Measurements from ENCODE around the gene DNAH2. TPM values are rescaled to one million over a fixed set of nuclear protein-coding genes. Genes with fewer than 3 reads are reported as not detected.

The DNAH2 gene
- total and polyA plus RNA-seq, 4 experiments from 2014 or later: not detected

- intact Hi-C loops (cut with micrococcal nuclease): loop anchor here (10.0 kb wide), 1 partner anchor 611 kb away; the partner anchor contains the start of genes DVL2 and PHF23
- H3K27me3 ChIP-seq (ENCODE audit: insufficient read depth, low read length): no peaks in the 10 kb centered on the region
- H3K9me3 ChIP-seq (ENCODE audit: control insufficient read depth in 1 of 2, low read length in 2 of 2): no peaks in the 10 kb centered on the region
- H3K27ac Mint-ChIP-seq: peak overlapping the region in 6 of 7 donors; percentile 29 to 100 (median 85)
- DNase-seq: peak in 1 of 5 donors; percentile 43
- H3K4me3 Mint-ChIP-seq: peak overlapping the region in 1 of 8 donors; percentile 62
- H3K9me3 Mint-ChIP-seq: peaks cover 0 to 1% (median 0%) of the 10 kb centered on the region in 8 donors
- peaks cover 13 to 40% (median 26%) of the 10 kb centered on the region in 4 donors for H3K4me1 Mint-ChIP-seq
- peaks cover 3 to 58% of the 10 kb centered on the region in 2 donors for H3K36me3 Mint-ChIP-seq
- peaks cover 0 to 3% of the 10 kb centered on the region in 2 donors for H3K27me3 Mint-ChIP-seq
- peaks cover 24% of the 10 kb centered on the region for H3K4me1 ChIP-seq (ENCODE audit: insufficient read depth, low read length)
- ChIA-PET POLR2A (ENCODE audit: partially characterized antibody) (interaction anchor here (1.4 to 13.6 kb wide), 4 partner anchors 10 to 159 kb away, joined by 6 to 238 read pairs (median 28); partner anchors contain the start of genes CYB5D1, KDM6B, NAA38 and RNF227), CTCF (ENCODE audit: partially characterized antibody) (interaction anchor here (1.3 to 2.0 kb wide), 3 partner anchors 12 to 21 kb away, joined by 5 to 16 read pairs (median 5); partner anchors contain the start of gene KDM6B)
- H3K4me3 ChIP-seq (ENCODE audit: low read length in 2 of 2): no peak overlapping the region
- H3K27ac ChIP-seq (ENCODE audit: low read depth, low read length): no peak overlapping the region
- peaks cover 12% of the 10 kb centered on the region for H3K36me3 ChIP-seq (ENCODE audit: insufficient read depth, low read length)
Observed at GRCh38 chr17:7846063-7846735, 128.7 kb downstream of the DNAH2 start.

GRCh38 chr17:7846765-7847661 lies 129.5 kb downstream of the DNAH2 start:
- H3K4me1 ChIP-seq (ENCODE audit: insufficient read depth, low read length): peaks cover 27% of the 10 kb centered on the region
- no peaks in the 10 kb centered on the region for H3K9me3 ChIP-seq (ENCODE audit: control insufficient read depth in 1 of 2, low read length in 2 of 2)
- intact Hi-C loops (cut with micrococcal nuclease): loop anchor here (10.0 kb wide), 1 partner anchor 612 kb away; the partner anchor contains the start of genes DVL2 and PHF23
- peak in 1 of 5 donors; percentile 49 for DNase-seq
- ChIA-PET CTCF (ENCODE audit: partially characterized antibody) (interaction anchor here (0.7 to 6.1 kb wide), 2 partner anchors 12 to 143 kb away, joined by 3 to 65 read pairs; partner anchors contain the start of gene KDM6B), POLR2A (ENCODE audit: partially characterized antibody) (interaction anchor here (3.9 to 13.6 kb wide), 2 partner anchors 9 to 12 kb away, joined by 43 to 238 read pairs; partner anchors contain the start of genes CYB5D1, KDM6B, NAA38 and TMEM88)
- peaks cover 0 to 3% of the 10 kb centered on the region in 2 donors for H3K27me3 Mint-ChIP-seq
- H3K27ac Mint-ChIP-seq: peak overlapping the region in 3 of 7 donors; percentile 17 to 100 (median 81)
- H3K9me3 Mint-ChIP-seq: no peaks in the 10 kb centered on the region
- peaks cover 3 to 60% of the 10 kb centered on the region in 2 donors for H3K36me3 Mint-ChIP-seq
- peaks cover 12% of the 10 kb centered on the region for H3K36me3 ChIP-seq (ENCODE audit: insufficient read depth, low read length)
- peaks cover 17 to 44% (median 28%) of the 10 kb centered on the region in 4 donors for H3K4me1 Mint-ChIP-seq
- H3K27me3 ChIP-seq (ENCODE audit: insufficient read depth, low read length): no peaks in the 10 kb centered on the region
- no peak overlapping the region for H3K27ac ChIP-seq (ENCODE audit: low read depth, low read length)
- H3K4me3 ChIP-seq (ENCODE audit: low read length in 2 of 2): no peak overlapping the region
- peak overlapping the region in 1 of 8 donors; percentile 62 for H3K4me3 Mint-ChIP-seq

GRCh38 chr17:7848131-7848579 lies 130.6 kb downstream of the DNAH2 start:
- Mint-ChIP-seq H3K4me1 (peaks cover 17 to 40% (median 23%) of the 10 kb centered on the region in 4 donors), H3K36me3 (peaks cover 3 to 51% of the 10 kb centered on the region in 2 donors), H3K27ac (peak overlapping the region in 4 of 7 donors; percentile 41 to 87 (median 69)), H3K4me3 (peak overlapping the region in 1 of 8 donors; percentile 63), H3K27me3 (peaks cover 0 to 3% of the 10 kb centered on the region in 2 donors), H3K9me3 (no peaks in the 10 kb centered on the region)
- no peak overlapping the region for H3K27ac ChIP-seq (ENCODE audit: low read depth, low read length)
- POLR2A ChIA-PET (ENCODE audit: partially characterized antibody): interaction anchor here (0.9 to 13.6 kb wide), 3 partner anchors 8 to 283 kb away, joined by 3 to 238 read pairs (median 43); partner anchors contain the start of genes CYB5D1, KDM6B, NAA38 and TMEM88
- peaks cover 22% of the 10 kb centered on the region for H3K36me3 ChIP-seq (ENCODE audit: insufficient read depth, low read length)
- H3K4me1 ChIP-seq (ENCODE audit: insufficient read depth, low read length): peaks cover 27% of the 10 kb centered on the region
- H3K4me3 ChIP-seq (ENCODE audit: low read length in 2 of 2): no peak overlapping the region
- H3K27me3 ChIP-seq (ENCODE audit: insufficient read depth, low read length): no peaks in the 10 kb centered on the region
- DNase-seq: peak in 1 of 5 donors; percentile 37
- CTCF ChIA-PET (ENCODE audit: partially characterized antibody): interaction anchor here (0.7 to 6.1 kb wide), 2 partner anchors 13 to 142 kb away, joined by 3 to 65 read pairs; partner anchors contain the start of gene KDM6B
- intact Hi-C loops (cut with micrococcal nuclease): loop anchor here (10.0 kb wide), 1 partner anchor 613 kb away; the partner anchor contains the start of genes DVL2 and PHF23
- no peaks in the 10 kb centered on the region for H3K9me3 ChIP-seq (ENCODE audit: control insufficient read depth in 1 of 2, low read length in 2 of 2)

GRCh38 chr17:7848739-7849129 lies 131.2 kb downstream of the DNAH2 start:
- no peak overlapping the region for H3K4me3 Mint-ChIP-seq
- peak overlapping the region in 2 of 7 donors; percentile 25 to 94 for H3K27ac Mint-ChIP-seq
- ChIA-PET POLR2A (ENCODE audit: partially characterized antibody) (interaction anchor here (2.0 to 13.6 kb wide), 2 partner anchors 14 to 141 kb away, joined by 7 to 238 read pairs; partner anchors contain the start of gene KDM6B), CTCF (ENCODE audit: partially characterized antibody) (interaction anchor here (6.1 kb wide), 1 partner anchor 14 kb away, joined by 65 read pairs; the partner anchor contains the start of gene KDM6B)
- no peak overlapping the region for H3K27ac ChIP-seq (ENCODE audit: low read depth, low read length)
- no peaks in the 10 kb centered on the region for H3K9me3 ChIP-seq (ENCODE audit: control insufficient read depth in 1 of 2, low read length in 2 of 2)
- peaks cover 3 to 46% of the 10 kb centered on the region in 2 donors for H3K36me3 Mint-ChIP-seq
- H3K27me3 Mint-ChIP-seq: peaks cover 0 to under 1% of the 10 kb centered on the region in 2 donors
- peaks cover 27% of the 10 kb centered on the region for H3K4me1 ChIP-seq (ENCODE audit: insufficient read depth, low read length)
- H3K36me3 ChIP-seq (ENCODE audit: insufficient read depth, low read length): peaks cover 22% of the 10 kb centered on the region
- DNase-seq: no peak
- intact Hi-C loops (cut with micrococcal nuclease): loop anchor here (10.0 kb wide), 1 partner anchor 614 kb away; the partner anchor contains the start of genes DVL2 and PHF23
- H3K9me3 Mint-ChIP-seq: no peaks in the 10 kb centered on the region
- H3K27me3 ChIP-seq (ENCODE audit: insufficient read depth, low read length): no peaks in the 10 kb centered on the region
- peaks cover 17 to 38% (median 20%) of the 10 kb centered on the region in 4 donors for H3K4me1 Mint-ChIP-seq
- H3K4me3 ChIP-seq (ENCODE audit: low read length in 2 of 2): no peak overlapping the region

GRCh38 chr17:7849130-7849750 lies 131.7 kb downstream of the DNAH2 start:
- no peaks in the 10 kb centered on the region for H3K9me3 Mint-ChIP-seq
- CTCF ChIA-PET (ENCODE audit: partially characterized antibody): interaction anchor here (1.8 to 6.1 kb wide), 2 partner anchors 14 to 26 kb away, joined by 6 to 65 read pairs; partner anchors contain the start of gene KDM6B
- H3K36me3 Mint-ChIP-seq: peaks cover 3 to 43% of the 10 kb centered on the region in 2 donors
- peaks cover 27% of the 10 kb centered on the region for H3K4me1 ChIP-seq (ENCODE audit: insufficient read depth, low read length)
- H3K36me3 ChIP-seq (ENCODE audit: insufficient read depth, low read length): peaks cover 22% of the 10 kb centered on the region
- POLR2A ChIA-PET (ENCODE audit: partially characterized antibody): interaction anchor here (2.0 to 13.6 kb wide), 4 partner anchors 7 to 141 kb away, joined by 5 to 238 read pairs (median 15); partner anchors contain the start of gene KDM6B
- H3K27me3 Mint-ChIP-seq: no peaks in the 10 kb centered on the region
- peak overlapping the region in 5 of 7 donors; percentile 25 to 94 (median 75) for H3K27ac Mint-ChIP-seq
- no peak overlapping the region for H3K27ac ChIP-seq (ENCODE audit: low read depth, low read length)
- DNase-seq: peak in 1 of 5 donors; percentile 42
- intact Hi-C loops (cut with micrococcal nuclease): loop anchor here (10.0 kb wide), 1 partner anchor 614 kb away; the partner anchor contains the start of genes DVL2 and PHF23
- H3K27me3 ChIP-seq (ENCODE audit: insufficient read depth, low read length): no peaks in the 10 kb centered on the region
- no peaks in the 10 kb centered on the region for H3K9me3 ChIP-seq (ENCODE audit: control insufficient read depth in 1 of 2, low read length in 2 of 2)
- peak overlapping the region in 1 of 8 donors; percentile 67 for H3K4me3 Mint-ChIP-seq
- H3K4me1 Mint-ChIP-seq: peaks cover 16 to 34% (median 17%) of the 10 kb centered on the region in 4 donors
- no peak overlapping the region for H3K4me3 ChIP-seq (ENCODE audit: low read length in 2 of 2)
